HepG2 (cell line): Measurements from ENCODE around the gene ING1. TPM values are rescaled to one million over a fixed set of nuclear protein-coding genes. Genes with fewer than 3 reads are reported as not detected.
"Not testable (repeated sequence)": the region's sequence is repeated elsewhere in the genome, so short reads cannot be mapped to it uniquely, and the experiment has no call there.

ENCODE experiments used
- ATAC-seq: fragments of 200-7000 bp; cut with Tn5 transposase; 3 replicates; pipeline ENCODE4 v1.9.1; 2020; ENCODE audit warnings: mild to moderate bottlenecking, moderate library complexity
- BruUV-seq: library from RNA; stranded (reverse); fragments of 400-500 nt; replicated peaks from 2 replicates; lab custom pipeline; 2021; lab: Mats Ljungman, UMichigan
- CTCF ChIA-PET: fragments of 300-600 bp; formaldehyde crosslinking; extraction: SDS; loops from one replicate; lab custom pipeline; 2021; ENCODE audit warnings: low total read pairs, inconsistent platforms, low intra/inter-chr PET ratio; lab: Yijun Ruan, JAX
- POLR2A ChIA-PET: fragments of 350-600 bp; sonication (Branson Sonifier 250); formaldehyde crosslinking; loops from one replicate; lab custom pipeline; 2020; ENCODE audit warnings: antibody characterized with exemption, inconsistent platforms; lab: Yijun Ruan, JAX
- DNase-seq: peaks from one replicate; pipeline ENCODE4 v3.0.0-alpha.2; 2015; ENCODE audit warnings: low spot score
- FAIRE-seq: peaks from 3 replicates; lab custom pipeline; 2011; peaks lifted over from hg19 to GRCh38; lab: Jason Lieb, UNC
- H2AFZ ChIP-seq: one replicate; pipeline ENCODE4 v1.6.1; 2011; ENCODE audit warnings: low read length, inconsistent platforms
- H3K27ac ChIP-seq: fragments of 300-600 bp; 3 replicates; pipeline ENCODE4 v1.8.0; 2011; ENCODE audit warnings: mixed run types, mild to moderate bottlenecking, mixed read lengths, low read length, inconsistent platforms; ENCODE audit not compliant: insufficient read depth; ENCODE audit errors: extremely low read length
- H3K27me3 ChIP-seq, 2 experiments: fragments of 200-600 bp in 1 of 2; 2 replicates in 1 of 2; 3 replicates in 1 of 2; pipeline versions ENCODE4 v1.6.0 to v1.8.0; 2011; ENCODE audit warnings: low read length in 2 of 2, mild to moderate bottlenecking in 2 of 2, moderate library complexity in 2 of 2, inconsistent platforms in 1 of 2; ENCODE audit not compliant: insufficient read depth in 2 of 2, control insufficient read depth in 1 of 2
- H3K36me3 ChIP-seq, 2 experiments: fragments of 200-600 bp in 1 of 2; replicated peaks in 1 of 2; 2 replicates in 1 of 2; 3 replicates in 1 of 2; pipeline versions ENCODE4 v1.5.1 to v1.8.0; 2011; ENCODE audit warnings: low read length in 2 of 2, inconsistent platforms in 1 of 2; ENCODE audit not compliant: insufficient read depth in 2 of 2, control insufficient read depth in 1 of 2
- H3K4me1 ChIP-seq: 2 replicates; pipeline ENCODE4 v1.5.1; 2012; ENCODE audit warnings: low read length, inconsistent platforms; ENCODE audit not compliant: insufficient read depth
- H3K4me2 ChIP-seq: 2 replicates; pipeline ENCODE4 v1.6.0; 2011; ENCODE audit warnings: low read depth, low read length, inconsistent platforms
- H3K4me3 ChIP-seq, 3 experiments: fragments of 200-600 bp in 1 of 3; sonication (generic), shearing (Covaris generic) in 1 of 3; replicated peaks in 1 of 3; 2 replicates each; pipeline ENCODE4 v1.5.1; 2011 to 2016; ENCODE audit warnings: low read length in 3 of 3, inconsistent platforms in 2 of 3, low read depth in 2 of 3, mild to moderate bottlenecking in 2 of 3, control low read depth in 1 of 3, mixed read lengths in 1 of 3; ENCODE audit not compliant: insufficient read depth in 1 of 3
- H3K79me2 ChIP-seq: one replicate; pipeline ENCODE4 v1.6.1; 2011; ENCODE audit warnings: low read length, inconsistent platforms; ENCODE audit not compliant: insufficient read depth
- H3K9ac ChIP-seq: 2 replicates; pipeline ENCODE4 v1.6.0; 2011; ENCODE audit warnings: mild to moderate bottlenecking, low read depth, low read length, inconsistent platforms; ENCODE audit not compliant: insufficient read depth
- H3K9me3 ChIP-seq: 2 replicates; pipeline ENCODE4 v1.5.1; 2012; ENCODE audit warnings: mild to moderate bottlenecking, low read length
- H4K20me1 ChIP-seq: 2 replicates; pipeline ENCODE4 v1.6.0; 2011; ENCODE audit warnings: inconsistent platforms, mild to moderate bottlenecking, low read length, moderate library complexity; ENCODE audit not compliant: insufficient read depth
- POLR2A ChIP-seq, 2 experiments: IDR thresholded peaks; 2 replicates each; pipeline ENCODE4 v1.6.1; 2011; ENCODE audit warnings: low read depth in 2 of 2, low read length in 2 of 2, mild to moderate bottlenecking in 1 of 2, moderate library complexity in 1 of 2; ENCODE audit not compliant: insufficient read depth in 1 of 2
- POLR2AphosphoS2 ChIP-seq: IDR thresholded peaks from 2 replicates; pipeline ENCODE4 v1.6.1; 2011; ENCODE audit warnings: low read depth, low read length, improper control_type of control experiment
- WGBS: methylation state at CpG from one replicate; pipeline ENCODE4 v1.1.6; 2017; ENCODE audit warnings: low lambda C conversion rate; 5-methylcytosine and 5-hydroxymethylcytosine counted together
- in situ Hi-C: cut with HindIII; loops from 2 replicates; pipeline ENCODE4 v1.10.0; 2017; ENCODE audit warnings: low pct_unique_long_range_greater_than_20kb; ENCODE audit not compliant: extremely low pct_ligation_motif_present
- intact Hi-C: fragments of 100-400 bp; cut with micrococcal nuclease; formaldehyde crosslinking; loops from one replicate; pipeline ENCODE4 v1.10.0; 2022; ENCODE audit not compliant: unreplicated experiment
- polyA plus RNA-seq, 8 experiments: library from polyadenylated mRNA; depleted of rRNA in 3 of 8; stranded (reverse) in 7 of 8; unstranded in 1 of 8; fragments of >200 nt; fragmentation: Illumina TruSeq in 4 of 8; extraction: Trizol in 4 of 8; gene quantifications; 2 replicates each; pipeline versions ENCODE4 v1.2.1 to v1.2.3, GENCODE V29; 2011 to 2016; ENCODE audit warnings: low read depth in 4 of 8, missing spikeins in 1 of 8, mixed read lengths in 1 of 8; ENCODE audit not compliant: insufficient read depth in 1 of 8
- total RNA-seq, 5 experiments: library from RNA; depleted of rRNA; stranded (reverse); fragments of >200 nt; fragmentation: Illumina TruSeq; extraction: Trizol; gene quantifications; 2 replicates each; pipeline ENCODE4 v1.2.3, GENCODE V29; 2016; ENCODE audit warnings: low read depth in 1 of 5

ING1 gene
- total and polyA plus RNA-seq, 2 of the 13 experiments (the other 11 are each of a cell fraction or from before 2014, with no cell fraction given) = 8.1 to 16.1 TPM

DNA sequence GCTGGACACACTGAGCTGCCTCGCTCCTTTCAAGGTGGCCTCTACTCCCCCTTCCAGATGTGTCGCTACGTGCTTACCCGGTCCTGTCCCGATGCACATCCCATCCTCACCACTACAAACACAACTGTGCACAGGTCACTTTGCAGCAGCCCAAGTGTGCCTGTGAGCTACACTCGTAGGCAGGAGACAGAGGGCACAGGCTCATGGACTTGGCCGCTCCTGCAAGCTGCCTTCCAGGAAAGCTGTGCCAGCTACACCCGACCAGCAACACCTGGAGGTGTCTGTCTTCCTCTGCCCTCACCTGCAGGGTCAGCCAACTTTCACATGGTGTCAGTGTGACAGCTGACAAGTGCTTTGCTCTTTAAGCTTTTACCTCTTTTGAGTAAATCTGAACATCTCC, 23.0 kb upstream of the ING1 start:
- CTCF ChIA-PET = no interaction called here
- in situ Hi-C loops = no loop called here
- peak; percentile 41; the same call in 2 of the 3 replicates for ATAC-seq

DNA sequence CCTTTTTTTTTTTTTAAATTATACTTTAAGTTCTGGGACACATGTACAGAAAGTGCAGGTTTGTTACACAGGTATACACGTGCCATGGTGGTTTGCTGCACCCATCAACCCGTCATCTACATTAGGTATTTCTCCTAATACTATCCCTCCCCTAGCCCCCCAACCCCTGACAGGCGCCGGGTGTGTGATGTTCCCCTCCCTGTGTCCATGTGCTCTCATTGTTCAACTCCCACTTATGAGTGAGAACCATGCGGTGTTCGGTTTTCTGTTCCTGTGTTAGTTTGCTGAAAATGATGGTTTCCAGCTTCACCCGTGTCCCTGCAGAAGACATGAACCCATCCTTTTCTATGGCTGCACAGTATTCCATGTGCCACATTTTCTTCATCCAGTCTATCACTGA, 17.7 kb upstream of the ING1 start:
- CTCF ChIA-PET, DNase-seq, H3K4me1 ChIP-seq, H3K9me3 ChIP-seq, H3K27ac ChIP-seq, ATAC-seq, H3K9ac ChIP-seq, H3K4me2 ChIP-seq, BruUV-seq, H3K27me3 ChIP-seq, POLR2A ChIA-PET, H2AFZ ChIP-seq, H3K79me2 ChIP-seq, H3K4me3 ChIP-seq, H4K20me1 ChIP-seq, intact Hi-C loops, in situ Hi-C loops, FAIRE-seq: not testable (repeated sequence)
- peaks cover 17 to 29% of the 10 kb centered on the region in 2 experiments for H3K36me3 ChIP-seq
- WGBS = 96% methylated on average over 7 of the region's 7 CpGs

More for the DNA sequence above, 23.0 kb upstream of the ING1 start:
- H3K4me2 ChIP-seq = no peak overlapping the region
- no peak overlapping the region for H3K27ac ChIP-seq
- no peaks in the 10 kb centered on the region for H4K20me1 ChIP-seq
- WGBS = 97% methylated on average over 7 of the region's 8 CpGs
- peaks cover under 1% of the 10 kb centered on the region; the same call in 1 of the 2 replicates for H3K4me1 ChIP-seq
- BruUV-seq = no TSS peak
- DNase-seq = no peak
- peaks cover 3 to 20% of the 10 kb centered on the region in 2 experiments for H3K36me3 ChIP-seq
- H3K9me3 ChIP-seq = no peaks in the 10 kb centered on the region
- H3K79me2 ChIP-seq = no peaks in the 10 kb centered on the region
- intact Hi-C loops = no loop called here
- no peak overlapping the region for H3K4me3 ChIP-seq
- no peak for TF ChIP-seq POLR2AphosphoS2
- TF ChIP-seq POLR2A (IDR thresholded peaks at IDR 0.05; ENCODE audit: insufficient read depth in 1 of 2, low read depth in 2 of 2, low read length in 2 of 2) = 0 out of 4 replicates have a peak, but pooled peaks of 1 of the 2 experiments have one; percentile 12
- POLR2A ChIA-PET = interaction anchor here (0.8 kb wide), 1 partner anchor 22 kb away, joined by 4 read pairs; no protein-coding TSS in a partner anchor
- H2AFZ ChIP-seq = no peak overlapping the region
- H3K9ac ChIP-seq = no peak overlapping the region
- no peaks in the 10 kb centered on the region for H3K27me3 ChIP-seq
- FAIRE-seq = no peak
